ENCODE measurements around the gene DCBLD1. TPM values are rescaled to one million over a fixed set of nuclear protein-coding genes. Genes with fewer than 3 reads are reported as not detected.

The DCBLD1 gene
- total and polyA plus RNA-seq, 2 of the 13 experiments (the other 11 are each of a cell fraction or from before 2014, with no cell fraction given), result 23.2 to 41.5 TPM

- TF ChIP-seq ATM (IDR thresholded peaks at IDR 0.05; ENCODE audit: borderline replicate concordance) (no peak), TGIF2 (CRISPR knock-in tag; IDR thresholded peaks at IDR 0.05) (peak; percentile 80), MBD4 (IDR thresholded peaks at IDR 0.05; ENCODE audit: borderline replicate concordance, low read length) (no peak), DRAP1 (CRISPR knock-in tag; IDR thresholded peaks at IDR 0.05) (peak; percentile 53; the same call in 1 of the 2 replicates), ATF2 (CRISPR knock-in tag; IDR thresholded peaks at IDR 0.05) (no peak), ZNF101 (CRISPR knock-in tag; IDR thresholded peaks at IDR 0.05; ENCODE audit: borderline replicate concordance, low read depth) (no peak), ERF (CRISPR knock-in tag; IDR thresholded peaks at IDR 0.05) (peak; percentile 84), ZNF674 (CRISPR knock-in tag; IDR thresholded peaks at IDR 0.05; ENCODE audit: low read depth) (0 out of 2 replicates have a peak, but pooled peaks have one; percentile 22), NBN (conservative IDR thresholded peaks at IDR 0.05) (no peak), ZNF580 (CRISPR knock-in tag; IDR thresholded peaks at IDR 0.05; ENCODE audit: borderline replicate concordance, low read depth) (peak; percentile 75), TCF7L2 (IDR thresholded peaks at IDR 0.05; ENCODE audit: low read depth, low read length) (no peak), TFDP2 (CRISPR knock-in tag; IDR thresholded peaks at IDR 0.05) (peak; percentile 73; the same call in 1 of the 2 replicates), ZNF318 (CRISPR knock-in tag; IDR thresholded peaks at IDR 0.05) (no peak)
Measured at GRCh38 chr6:117482240-117483003, at the start of gene DCBLD1 (continued).
